ENCODE data around the gene KCNIP2.
A peak's percentile ranks its signal among the peaks of the same experiment; 100 is the strongest.

The KCNIP2 gene

GRCh38 chr10:101839002-101839401 lies 4.6 kb downstream of the KCNIP2 start:
- no peak overlapping the region for H3K27ac Mint-ChIP-seq

DNA sequence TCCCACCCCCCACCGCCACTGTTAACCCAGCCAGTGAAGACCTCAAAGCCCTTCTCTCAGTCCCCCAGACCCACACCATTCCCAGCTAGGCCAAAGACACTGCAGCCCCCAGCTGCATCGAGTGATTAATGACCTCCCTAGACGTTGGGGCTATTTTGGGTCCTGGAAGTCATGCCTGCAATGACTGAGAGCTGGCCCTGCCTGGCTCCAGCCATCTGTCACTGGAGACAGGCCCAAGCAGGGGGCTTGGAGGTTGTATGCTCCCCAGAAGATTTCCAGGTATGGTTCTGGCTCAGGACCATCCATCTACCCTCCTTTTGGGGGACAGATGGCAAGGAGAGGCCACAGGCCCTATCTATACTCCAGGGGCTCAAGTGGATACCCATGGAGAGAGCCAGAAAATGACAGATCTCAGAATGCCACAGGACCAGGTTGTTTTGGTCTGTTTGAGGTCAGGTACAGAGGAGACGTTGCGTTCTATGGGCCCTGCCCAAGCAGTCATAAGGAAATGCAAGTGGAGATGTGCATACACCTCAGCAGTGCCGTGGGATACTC lies 5.1 kb downstream of the KCNIP2 start:
- Mint-ChIP-seq H3K27me3 (peaks cover 10% of the 10 kb centered on the region), H3K27ac (no peak overlapping the region), H3K36me3 (ENCODE audit: low read depth) (no peaks in the 10 kb centered on the region), H3K4me1 (ENCODE audit: low read depth) (peaks cover 59% of the 10 kb centered on the region), H3K9me3 (no peaks in the 10 kb centered on the region), H3K4me3 (no peak overlapping the region)

More at GRCh38 chr10:101839002-101839401, 4.6 kb downstream of the KCNIP2 start:
- Mint-ChIP-seq H3K36me3 (ENCODE audit: low read depth) (no peaks in the 10 kb centered on the region), H3K4me3 (no peak overlapping the region), H3K9me3 (no peaks in the 10 kb centered on the region), H3K27me3 (peaks cover 10% of the 10 kb centered on the region), H3K4me1 (ENCODE audit: low read depth) (peaks cover 57% of the 10 kb centered on the region)

DNA sequence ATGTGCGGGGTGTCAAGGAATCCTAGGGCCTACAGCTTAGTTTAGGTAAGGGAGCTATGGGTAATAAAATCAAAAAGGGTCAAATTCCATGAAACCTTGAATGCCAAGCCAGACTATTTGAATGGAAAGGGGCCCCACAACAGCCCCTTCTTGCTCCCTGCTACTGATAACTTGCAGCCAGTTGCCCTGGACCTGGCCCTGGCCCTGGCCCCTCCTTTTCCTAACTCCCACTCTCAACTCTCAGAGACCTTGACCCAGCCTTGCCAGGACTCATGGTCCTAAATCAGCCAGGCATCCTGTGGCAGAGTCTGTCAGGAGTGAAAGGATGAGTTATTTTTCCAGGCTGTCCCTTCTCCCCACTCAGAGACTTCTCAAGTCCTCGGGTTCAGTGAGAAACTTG lies 5.9 kb downstream of the KCNIP2 start:
- Mint-ChIP-seq H3K9me3 (no peaks in the 10 kb centered on the region), H3K27me3 (peaks cover 6% of the 10 kb centered on the region), H3K27ac (no peak overlapping the region), H3K4me1 (ENCODE audit: low read depth) (peaks cover 55% of the 10 kb centered on the region), H3K4me3 (no peak overlapping the region), H3K36me3 (ENCODE audit: low read depth) (no peaks in the 10 kb centered on the region)

DNA sequence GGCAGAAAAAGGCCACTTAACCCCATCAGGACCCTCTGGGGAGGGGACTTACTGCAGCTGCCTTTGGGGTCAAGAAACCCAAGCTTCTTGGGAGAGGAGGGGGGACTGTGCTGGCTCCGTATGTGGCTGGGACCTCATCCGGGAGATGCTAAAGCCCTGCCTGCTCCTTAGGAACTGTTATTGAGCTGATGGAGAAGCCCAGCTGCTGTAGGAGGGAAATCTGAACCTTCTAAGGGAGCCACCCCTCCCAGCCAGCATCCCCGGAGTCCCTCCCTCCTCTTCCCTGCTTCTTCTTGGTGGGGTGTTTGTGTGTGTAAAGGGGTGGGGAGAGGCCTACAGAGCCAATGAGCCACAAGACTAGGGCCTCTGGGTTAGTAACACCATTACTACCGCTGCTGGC lies 8.2 kb downstream of the KCNIP2 start:
- no peak overlapping the region for H3K27ac Mint-ChIP-seq

DNA sequence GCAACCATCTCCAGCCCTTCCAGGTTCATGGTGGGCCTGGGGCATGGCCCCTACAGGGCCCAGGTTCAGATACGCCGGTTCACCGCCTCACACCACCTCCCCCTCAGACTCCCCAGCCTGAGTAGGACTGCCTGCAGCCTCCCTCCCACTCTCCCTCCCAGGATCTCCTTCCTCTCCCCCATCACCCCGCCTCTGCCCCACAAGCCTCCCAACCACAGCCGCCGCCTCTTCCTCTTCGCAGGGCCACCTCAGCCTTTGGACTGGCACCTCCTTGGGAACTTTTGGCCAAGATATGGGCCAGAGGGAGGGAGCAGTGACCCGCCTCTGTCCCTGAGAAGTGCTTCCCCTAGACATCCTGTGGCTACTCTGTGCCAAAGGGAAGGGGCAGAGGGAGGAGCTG lies 9.3 kb downstream of the KCNIP2 start:
- Mint-ChIP-seq H3K9me3 (no peaks in the 10 kb centered on the region), H3K27ac (no peak overlapping the region), H3K4me1 (ENCODE audit: low read depth) (peaks cover 57% of the 10 kb centered on the region), H3K36me3 (ENCODE audit: low read depth) (no peaks in the 10 kb centered on the region), H3K27me3 (no peaks in the 10 kb centered on the region), H3K4me3 (no peak overlapping the region)

More for the DNA sequence above, 8.2 kb downstream of the KCNIP2 start:
- Mint-ChIP-seq H3K27me3 (no peaks in the 10 kb centered on the region), H3K36me3 (ENCODE audit: low read depth) (no peaks in the 10 kb centered on the region), H3K9me3 (no peaks in the 10 kb centered on the region), H3K4me1 (ENCODE audit: low read depth) (peaks cover 57% of the 10 kb centered on the region), H3K4me3 (no peak overlapping the region)

DNA sequence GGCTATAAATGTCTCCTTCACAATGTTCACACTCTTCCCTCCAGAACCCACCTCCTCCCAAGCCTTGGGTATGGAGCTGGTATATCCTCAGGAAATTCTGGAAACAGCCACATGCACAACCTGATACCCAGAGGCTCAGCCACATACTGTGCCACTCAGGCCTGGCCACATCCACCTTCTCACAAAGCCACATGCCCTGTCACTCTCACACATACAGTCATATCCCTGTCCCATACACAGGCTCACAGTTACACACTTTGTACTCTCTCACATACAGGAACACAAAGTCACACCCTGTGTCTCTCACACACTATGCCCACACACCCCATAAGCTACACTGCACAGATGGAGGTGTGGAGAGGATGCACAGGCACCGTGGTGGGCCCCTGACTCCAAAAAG lies 10.1 kb downstream of the KCNIP2 start:
- Mint-ChIP-seq H3K27ac (peak overlapping the region; percentile 10), H3K4me1 (ENCODE audit: low read depth) (peaks cover 56% of the 10 kb centered on the region), H3K4me3 (no peak overlapping the region), H3K36me3 (ENCODE audit: low read depth) (no peaks in the 10 kb centered on the region), H3K9me3 (no peaks in the 10 kb centered on the region), H3K27me3 (no peaks in the 10 kb centered on the region)

- Mint-ChIP-seq H3K27ac (no peak overlapping the region), H3K27me3 (no peaks in the 10 kb centered on the region), H3K4me3 (no peak overlapping the region), H3K9me3 (no peaks in the 10 kb centered on the region), H3K36me3 (ENCODE audit: low read depth) (no peaks in the 10 kb centered on the region), H3K4me1 (ENCODE audit: low read depth) (peaks cover 56% of the 10 kb centered on the region)
Measured at GRCh38 chr10:101832325-101832771, 11.3 kb downstream of the KCNIP2 start.

GRCh38 chr10:101831169-101831811 lies 12.3 kb downstream of the KCNIP2 start:
- peak overlapping the region; percentile 93 for H3K27ac Mint-ChIP-seq
- H3K4me3 Mint-ChIP-seq: peak overlapping the region; percentile 75
- H3K36me3 Mint-ChIP-seq (ENCODE audit: low read depth): no peaks in the 10 kb centered on the region
- no peaks in the 10 kb centered on the region for H3K9me3 Mint-ChIP-seq
- H3K27me3 Mint-ChIP-seq: no peaks in the 10 kb centered on the region
- peaks cover 56% of the 10 kb centered on the region for H3K4me1 Mint-ChIP-seq (ENCODE audit: low read depth)

- H3K27ac Mint-ChIP-seq: peak overlapping the region; percentile 93
- H3K9me3 Mint-ChIP-seq: no peaks in the 10 kb centered on the region
- H3K27me3 Mint-ChIP-seq: no peaks in the 10 kb centered on the region
- H3K4me3 Mint-ChIP-seq: peak overlapping the region; percentile 75
- H3K36me3 Mint-ChIP-seq (ENCODE audit: low read depth): no peaks in the 10 kb centered on the region
- H3K4me1 Mint-ChIP-seq (ENCODE audit: low read depth): peaks cover 49% of the 10 kb centered on the region
Measured at GRCh38 chr10:101830322-101831168, 13.1 kb downstream of the KCNIP2 start.

GRCh38 chr10:101829561-101830315 lies 13.9 kb downstream of the KCNIP2 start:
- Mint-ChIP-seq H3K4me3 (peak overlapping the region; percentile 75), H3K27ac (peak overlapping the region; percentile 93), H3K36me3 (ENCODE audit: low read depth) (peaks cover 4% of the 10 kb centered on the region), H3K4me1 (ENCODE audit: low read depth) (peaks cover 44% of the 10 kb centered on the region), H3K27me3 (no peaks in the 10 kb centered on the region), H3K9me3 (no peaks in the 10 kb centered on the region)

DNA sequence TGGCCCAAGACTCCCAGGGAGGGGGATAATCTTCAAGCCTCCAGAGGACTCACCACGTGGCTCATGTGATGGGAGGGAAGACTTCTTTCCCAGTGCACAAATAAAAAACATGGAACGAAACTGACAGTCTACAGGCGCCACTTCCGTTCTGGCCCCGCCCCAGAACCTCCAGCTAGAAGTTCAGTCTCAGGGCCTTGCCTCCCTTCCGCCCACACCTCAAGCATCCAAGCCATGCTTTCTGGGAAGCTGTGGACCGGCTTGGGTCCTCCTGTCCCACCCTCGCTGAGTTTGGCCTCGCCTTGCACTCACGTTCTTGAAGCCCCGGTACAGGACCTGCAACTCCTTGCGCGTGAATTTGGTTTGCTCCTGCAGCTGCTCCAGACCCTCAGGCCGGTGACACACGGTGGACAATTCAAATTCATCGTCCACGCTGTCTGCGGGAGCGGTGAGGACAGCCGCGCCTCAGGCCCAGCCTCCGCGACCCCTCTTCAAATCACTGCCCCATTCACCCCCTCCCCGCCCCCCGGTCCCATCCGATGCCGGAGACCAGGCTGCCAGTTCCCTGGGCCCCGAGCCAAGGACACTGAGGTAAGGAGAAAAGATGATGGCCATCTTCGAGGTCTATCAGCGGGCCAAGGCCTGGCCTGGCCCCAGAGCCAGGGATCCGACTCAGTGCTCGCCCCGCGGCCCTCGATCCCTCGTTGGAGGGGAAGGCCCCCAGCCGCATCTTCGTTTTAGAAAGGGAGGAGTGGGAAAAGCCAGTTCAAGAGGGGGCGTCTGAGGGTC lies 14.6 kb downstream of the KCNIP2 start:
- Mint-ChIP-seq H3K36me3 (ENCODE audit: low read depth) (peaks cover 5% of the 10 kb centered on the region), H3K27me3 (no peaks in the 10 kb centered on the region), H3K9me3 (no peaks in the 10 kb centered on the region), H3K4me3 (no peak overlapping the region), H3K4me1 (ENCODE audit: low read depth) (peaks cover 36% of the 10 kb centered on the region), H3K27ac (no peak overlapping the region)

- Mint-ChIP-seq H3K4me1 (ENCODE audit: low read depth) (peaks cover 29% of the 10 kb centered on the region), H3K9me3 (no peaks in the 10 kb centered on the region), H3K4me3 (no peak overlapping the region), H3K36me3 (ENCODE audit: low read depth) (peaks cover 5% of the 10 kb centered on the region), H3K27me3 (no peaks in the 10 kb centered on the region), H3K27ac (no peak overlapping the region)
Measured at GRCh38 chr10:101827919-101828600, 15.5 kb downstream of the KCNIP2 start.

DNA sequence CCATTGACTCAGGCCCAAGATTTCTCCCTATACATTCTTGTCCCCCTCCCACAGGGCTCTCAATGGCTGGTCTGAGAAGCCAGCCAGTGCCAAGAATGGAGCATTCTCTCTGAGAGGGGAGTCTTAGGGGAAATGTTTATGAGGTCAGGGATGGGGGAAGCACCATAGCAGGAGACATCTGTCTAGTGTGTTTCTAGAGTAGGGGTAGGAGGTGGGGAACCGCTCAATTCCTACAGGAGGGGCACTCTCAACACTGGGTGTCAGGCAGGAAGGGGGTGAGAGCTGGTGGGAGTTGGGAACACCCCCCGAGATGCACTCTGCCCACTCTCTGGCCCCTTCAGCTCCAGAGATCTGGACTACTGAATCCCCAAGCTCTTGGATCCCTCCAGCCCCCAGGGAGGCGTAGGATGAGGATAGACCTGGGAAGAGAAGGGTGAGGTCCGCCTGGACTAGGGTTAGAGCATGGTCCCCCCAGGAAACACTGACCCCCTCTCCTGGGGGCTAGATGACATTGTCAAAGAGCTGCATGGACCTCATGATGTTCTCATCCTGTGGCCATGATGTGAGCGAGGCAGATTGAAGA lies 16.7 kb downstream of the KCNIP2 start:
- H3K4me3 Mint-ChIP-seq: no peak overlapping the region
- H3K27ac Mint-ChIP-seq: no peak overlapping the region
- H3K4me1 Mint-ChIP-seq (ENCODE audit: low read depth): peaks cover 28% of the 10 kb centered on the region
- H3K27me3 Mint-ChIP-seq: no peaks in the 10 kb centered on the region
- H3K9me3 Mint-ChIP-seq: no peaks in the 10 kb centered on the region
- peaks cover 5% of the 10 kb centered on the region for H3K36me3 Mint-ChIP-seq (ENCODE audit: low read depth)

All from stimulated activated naive CD8-positive, alpha-beta T cell treated with anti-CD3 and anti-CD28 coated beads, Interleukin-15, Interleukin-2, amounts not matched to agents 100 ng/mL and 50 ng/mL, for 24 hours (primary cell).